Testis (tissue), 2 donors: ENCODE data around the gene DLG1.

Source experiments
- CTCF ChIP-seq, 3 experiments: fragments of 450-650 bp in 2 of 3; fragments of 200-600 bp in 1 of 3; sonication (generic) in 1 of 3; IDR thresholded peaks; one replicate each; pipeline ENCODE4 v1.5.1; 2016 to 2019; ENCODE audit warnings: antibody characterized with exemption in 3 of 3, mild to moderate bottlenecking in 2 of 3, moderate library complexity in 1 of 3
- POLR2A ChIP-seq: fragments of 450-650 bp; IDR thresholded peaks from one replicate; pipeline ENCODE4 v1.6.1; 2017; ENCODE audit warnings: antibody characterized with exemption, mild to moderate bottlenecking, moderate library complexity

- TF ChIP-seq CTCF (IDR thresholded peaks at IDR 0.05) (no peak), POLR2A (no peak)
Measured at GRCh38 chr3:197076415-197076814, 222.0 kb downstream of the DLG1 start.
